Ovary (tissue), 9 donors: ENCODE results near the gene DPP4. TPM values are rescaled to one million over a fixed set of nuclear protein-coding genes. Genes with fewer than 3 reads are reported as not detected.

Source experiments
- DNase-seq, 5 donors: peaks; one replicate each; pipeline ENCODE4 v3.0.0-alpha.2; 2019 to 2020
- H3K27ac ChIP-seq, 2 donors: fragments of 200-600 bp; one replicate each; pipeline versions ENCODE4 v1.5.1 to v1.8.0; 2019 to 2022
- H3K27me3 ChIP-seq: fragments of 200-600 bp; one replicate; pipeline ENCODE4 v1.8.0; 2022
- H3K36me3 ChIP-seq: fragments of 200-600 bp; sonication (generic); one replicate; pipeline ENCODE4 v1.5.1; 2019
- H3K4me1 ChIP-seq: one replicate; pipeline ENCODE4 v1.8.1; 2013; ENCODE audit warnings: mild to moderate bottlenecking, moderate library complexity; ENCODE audit not compliant: insufficient read depth
- H3K4me3 ChIP-seq: fragments of 200-600 bp; sonication (generic); one replicate; pipeline ENCODE4 v1.5.1; 2017
- H3K9me3 ChIP-seq, 2 donors: fragments of 200-600 bp in 1 of 2; sonication (generic) in 1 of 2; one replicate each; pipeline versions ENCODE4 v1.5.1 to v1.8.1; 2013 to 2019; ENCODE audit warnings: mild to moderate bottlenecking in 1 of 2, moderate library complexity in 1 of 2
- CTCF ChIP-seq, 3 donors: fragments of 450-650 bp in 2 of 3; fragments of 200-600 bp in 1 of 3; IDR thresholded peaks; one replicate each; pipeline versions ENCODE4 v1.5.1 to v1.8.0; 2016 to 2022; ENCODE audit warnings: antibody characterized with exemption in 3 of 3, mild to moderate bottlenecking in 1 of 3
- EP300 ChIP-seq: sonication (generic); formaldehyde crosslinking; IDR thresholded peaks from one replicate; pipeline ENCODE4 v1.6.1; 2017; ENCODE audit warnings: antibody characterized with exemption
- POLR2A ChIP-seq: fragments of 450-650 bp; IDR thresholded peaks from one replicate; pipeline ENCODE4 v1.6.1; 2017; ENCODE audit warnings: antibody characterized with exemption, mild to moderate bottlenecking, moderate library complexity
- WGBS, 3 donors: extraction: QIAGEN DNeasy Blood & Tissue Kit in 1 of 3; methylation state at CpG; one replicate each; pipeline versions ENCODE4 v1.1.5 to v1.1.7; 2013 to 2017; 5-methylcytosine and 5-hydroxymethylcytosine counted together
- intact Hi-C, 4 donors: fragments of 100-400 bp; cut with DNase I; formaldehyde crosslinking; loops; one replicate each; pipeline versions ENCODE4 v1.11.0 to v1.15.1; 2022 to 2023
- polyA plus RNA-seq, 2 donors: library from polyadenylated mRNA; stranded (reverse); fragments of 200-250 nt in 1 of 2; fragments of 350-450 nt in 1 of 2; fragmentation: Illumina TruSeq in 1 of 2; extraction: RNeasy Lipid Tissue Mini Kit (QIAGEN cat#74804) in 1 of 2; gene quantifications; one replicate each; pipeline ENCODE4 v1.2.3, GENCODE V29; 2013 to 2014
- total RNA-seq, 7 donors: library from RNA; depleted of rRNA in 2 of 7; stranded (reverse); fragments of >200 nt in 2 of 7; fragmentation: NEBNext Ultra II Directional in 3 of 7; extraction: Animal tissue kit (Norgen Biotek cat#: 25700) in 3 of 7; gene quantifications; one replicate each; pipeline versions ENCODE4 v1.1.0 to v1.2.4, GENCODE V29; 2016 to 2023
- donor health status: DM: no; HTN: no; CAD: no; lungs with moderate emphysema.
- donor health status: DM: no; HTN: no; CAD: no.
- donor health status: Bipolar disorder and iron deficiency.
- donor health status: DM: yes; HTN: yes; CAD: no.
- donor health status: DM: no; HTN: no; CAD: no.
- donor health status: DM: yes; HTN: yes; CAD: no.

The DPP4 gene
- total and polyA plus RNA-seq, 9 donors: 0.71 to 46.6 (median 3.7) TPM

- H3K9me3 ChIP-seq: no peaks in the 10 kb centered on the region
- DNase-seq: no peak
- no peaks in the 10 kb centered on the region for H3K36me3 ChIP-seq
- intact Hi-C loops: no loop called here
- H3K4me3 ChIP-seq: no peak overlapping the region
- no peak overlapping the region for H3K27ac ChIP-seq
- TF ChIP-seq POLR2A (no peak), CTCF (IDR thresholded peaks at IDR 0.05) (no peak), EP300 (no peak)
- WGBS, 3 donors: 73 to 89% (median 88%) methylated on average over 3 of the region's 3 CpGs
- H3K4me1 ChIP-seq: no peaks in the 10 kb centered on the region
- H3K27me3 ChIP-seq: no peaks in the 10 kb centered on the region
Observed at GRCh38 chr2:162082681-162083080, 8.7 kb upstream of the DPP4 start.

- no peaks in the 10 kb centered on the region for H3K4me1 ChIP-seq
- no peak overlapping the region for H3K27ac ChIP-seq
- no peaks in the 10 kb centered on the region for H3K27me3 ChIP-seq
- WGBS, 3 donors: 46 to 59% (median 57%) methylated on average over 1 of the region's 1 CpG
- TF ChIP-seq POLR2A: no peak
- TF ChIP-seq EP300: no peak
- no peak for TF ChIP-seq CTCF (IDR thresholded peaks at IDR 0.05)
- H3K4me3 ChIP-seq: no peak overlapping the region
- intact Hi-C loops: no loop called here
- H3K9me3 ChIP-seq: no peaks in the 10 kb centered on the region
- no peaks in the 10 kb centered on the region for H3K36me3 ChIP-seq
- no peak for DNase-seq
Observed at GRCh38 chr2:162082036-162082435, 8.0 kb upstream of the DPP4 start.

- no peak for DNase-seq
Observed at GRCh38 chr2:162079514-162079913, 5.5 kb upstream of the DPP4 start.

GRCh38 chr2:162075689-162076132 is 1.7 kb upstream of the DPP4 start:
- intact Hi-C loops: no loop called here
- TF ChIP-seq EP300 (no peak), CTCF (IDR thresholded peaks at IDR 0.05) (no peak), POLR2A (no peak)
- Histone ChIP-seq H3K9me3 (no peaks in the 10 kb centered on the region), H3K4me1 (peaks cover 4% of the 10 kb centered on the region), H3K4me3 (no peak overlapping the region), H3K27ac (no peak overlapping the region), H3K36me3 (no peaks in the 10 kb centered on the region), H3K27me3 (no peaks in the 10 kb centered on the region)
- DNase-seq: no peak
- 94 to 95% (median 94%) methylated on average over 2 of the region's 2 CpGs for WGBS, 3 donors

More at GRCh38 chr2:162079514-162079913, 5.5 kb upstream of the DPP4 start:
- Histone ChIP-seq H3K27ac (no peak overlapping the region), H3K27me3 (no peaks in the 10 kb centered on the region), H3K4me1 (no peaks in the 10 kb centered on the region), H3K9me3 (no peaks in the 10 kb centered on the region), H3K4me3 (no peak overlapping the region), H3K36me3 (no peaks in the 10 kb centered on the region)
- 74 to 92% (median 84%) methylated on average over 2 of the region's 2 CpGs for WGBS, 3 donors
- intact Hi-C loops: no loop called here
- TF ChIP-seq EP300: no peak
- no peak for TF ChIP-seq CTCF (IDR thresholded peaks at IDR 0.05)
- TF ChIP-seq POLR2A: no peak
